ENCODE data around the gene PDGFRB.
A peak's percentile ranks its signal among the peaks of the same experiment; 100 is the strongest.

PDGFRB gene

GRCh38 chr5:150162142-150162513 lies 6.5 kb upstream of the PDGFRB start:
- DNase-seq, result no peak

GRCh38 chr5:150161242-150162141 lies 5.8 kb upstream of the PDGFRB start:
- peak; percentile 23 for DNase-seq

GRCh38 chr5:150160448-150161081 lies 4.9 kb upstream of the PDGFRB start:
- no peak for DNase-seq

GRCh38 chr5:150159741-150160179 lies 4.1 kb upstream of the PDGFRB start:
- DNase-seq, result no peak

GRCh38 chr5:150159031-150159430 lies 3.4 kb upstream of the PDGFRB start:
- no peak for DNase-seq

- no peak for DNase-seq
Measured at GRCh38 chr5:150158170-150158949, 2.7 kb upstream of the PDGFRB start.

GRCh38 chr5:150157168-150157567 lies 1.5 kb upstream of the PDGFRB start:
- no peak for DNase-seq

GRCh38 chr5:150156540-150156939 lies 895 bp upstream of the PDGFRB start:
- no peak for DNase-seq

- DNase-seq, result no peak
Measured at GRCh38 chr5:150156027-150156368, 353 bp upstream of the PDGFRB start.

GRCh38 chr5:150154618-150155128 lies 972 bp downstream of the PDGFRB start:
- no peak for DNase-seq

GRCh38 chr5:150153957-150154617 lies 1.6 kb downstream of the PDGFRB start:
- DNase-seq, result no peak

- no peak for DNase-seq
Measured at GRCh38 chr5:150153483-150153882, 2.2 kb downstream of the PDGFRB start.

- no peak for DNase-seq
Measured at GRCh38 chr5:150152636-150153462, 2.8 kb downstream of the PDGFRB start.

GRCh38 chr5:150149618-150150017 lies 6.0 kb downstream of the PDGFRB start:
- DNase-seq, result no peak

GRCh38 chr5:150148117-150148927 lies 7.3 kb downstream of the PDGFRB start:
- DNase-seq, result no peak

GRCh38 chr5:150147670-150148069 lies 8.0 kb downstream of the PDGFRB start:
- DNase-seq, result no peak

GRCh38 chr5:150146862-150147601 lies 8.6 kb downstream of the PDGFRB start:
- no peak for DNase-seq

GRCh38 chr5:150146235-150146634 lies 9.4 kb downstream of the PDGFRB start:
- DNase-seq, result no peak

- DNase-seq, result no peak
Measured at GRCh38 chr5:150144879-150145278, 10.8 kb downstream of the PDGFRB start.

GRCh38 chr5:150144246-150144801 lies 11.3 kb downstream of the PDGFRB start:
- no peak for DNase-seq
